Mesendoderm (in vitro differentiated cells): ENCODE data around the gene AHRR.

Experiments
- DNase-seq: peaks from one replicate; pipeline ENCODE4 v3.0.0; 2013
- H2AK5ac ChIP-seq: 2 replicates; pipeline ENCODE4 v1.6.1; 2013; ENCODE audit warnings: low read length, inconsistent platforms
- H2BK120ac ChIP-seq: 2 replicates; pipeline ENCODE4 v1.6.1; 2013; ENCODE audit warnings: low read depth, mild to moderate bottlenecking, low read length, moderate library complexity, mixed read lengths
- H2BK15ac ChIP-seq: replicated peaks from 2 replicates; pipeline ENCODE4 v1.6.1; 2013; ENCODE audit warnings: low read depth, mild to moderate bottlenecking, moderate library complexity
- H2BK5ac ChIP-seq: 2 replicates; pipeline ENCODE4 v1.6.1; 2013; ENCODE audit warnings: low read length, inconsistent platforms
- H3K18ac ChIP-seq: 2 replicates; pipeline ENCODE4 v1.6.1; 2013; ENCODE audit warnings: mild to moderate bottlenecking, low read length, mixed read lengths
- H3K23ac ChIP-seq: one replicate; pipeline ENCODE4 v1.6.1; 2013; ENCODE audit warnings: low read length
- H3K27ac ChIP-seq: 2 replicates; pipeline ENCODE4 v1.5.1; 2013; ENCODE audit warnings: low read depth, mild to moderate bottlenecking, inconsistent platforms, low read length, moderate library complexity
- H3K27me3 ChIP-seq: 2 replicates; pipeline ENCODE4 v1.6.1; 2013; ENCODE audit warnings: low read length, control low read depth, mild to moderate bottlenecking, inconsistent platforms; ENCODE audit not compliant: insufficient read depth, poor library complexity
- H3K36me3 ChIP-seq: 2 replicates; pipeline ENCODE4 v1.6.1; 2013; ENCODE audit warnings: low read length, inconsistent platforms; ENCODE audit not compliant: control insufficient read depth, insufficient read depth
- H3K4ac ChIP-seq: one replicate; pipeline ENCODE4 v1.6.1; 2013; ENCODE audit warnings: low read depth, mild to moderate bottlenecking, low read length, moderate library complexity
- H3K4me1 ChIP-seq: 2 replicates; pipeline ENCODE4 v1.6.1; 2013; ENCODE audit warnings: low read depth, low read length, inconsistent platforms; ENCODE audit not compliant: control insufficient read depth
- H3K4me2 ChIP-seq: 2 replicates; pipeline ENCODE4 v1.6.1; 2013; ENCODE audit warnings: low read length
- H3K4me3 ChIP-seq: 2 replicates; pipeline ENCODE4 v1.5.1; 2013; ENCODE audit warnings: mild to moderate bottlenecking, low read length
- H3K56ac ChIP-seq: one replicate; pipeline ENCODE4 v1.6.1; 2013; ENCODE audit warnings: low read length
- H3K79me1 ChIP-seq: 2 replicates; pipeline ENCODE4 v1.6.1; 2013; ENCODE audit warnings: low read length, inconsistent platforms
- H3K79me2 ChIP-seq: 2 replicates; pipeline ENCODE4 v1.6.1; 2013; ENCODE audit warnings: mild to moderate bottlenecking, low read length; ENCODE audit not compliant: control insufficient read depth, insufficient read depth
- H3K9ac ChIP-seq: 2 replicates; pipeline ENCODE4 v1.6.1; 2013; ENCODE audit warnings: low read length, inconsistent platforms
- H4K5ac ChIP-seq: one replicate; pipeline ENCODE4 v1.6.1; 2013; ENCODE audit warnings: low read length
- H4K8ac ChIP-seq: one replicate; pipeline ENCODE4 v1.6.1; 2013; ENCODE audit warnings: low read depth, mild to moderate bottlenecking, control low read depth, low read length, moderate library complexity
- WGBS: extraction: QIAGEN DNeasy Blood & Tissue Kit; methylation state at CpG from one replicate; pipeline ENCODE4 v1.1.7; 2013; ENCODE audit warnings: low lambda C conversion rate, missing lambda C conversion rate; ENCODE audit not compliant: insufficient coverage; ENCODE audit errors: extremely low coverage; 5-methylcytosine and 5-hydroxymethylcytosine counted together

AHRR gene

GRCh38 chr5:378301-378891, 56.9 kb downstream of the AHRR start:
- H3K27me3 ChIP-seq = peaks cover 2% of the 10 kb centered on the region
- no peak overlapping the region for H3K27ac ChIP-seq
- H3K23ac ChIP-seq = no peak overlapping the region
- no peak overlapping the region for H3K18ac ChIP-seq
- H2AK5ac ChIP-seq = no peak overlapping the region
- H3K4ac ChIP-seq = no peak overlapping the region
- H3K79me1 ChIP-seq = no peaks in the 10 kb centered on the region
- H2BK120ac ChIP-seq = no peak overlapping the region
- H3K4me2 ChIP-seq = no peak overlapping the region
- no peaks in the 10 kb centered on the region for H3K79me2 ChIP-seq
- no peak overlapping the region for H4K5ac ChIP-seq
- H3K4me1 ChIP-seq = no peaks in the 10 kb centered on the region
- H3K9ac ChIP-seq = no peak overlapping the region
- H3K36me3 ChIP-seq = no peaks in the 10 kb centered on the region
- no peak overlapping the region for H2BK15ac ChIP-seq
- WGBS = no CpG with 5 or more reads among the region's 8 CpGs
- DNase-seq = no peak
- no peak overlapping the region for H4K8ac ChIP-seq
- H2BK5ac ChIP-seq = no peak overlapping the region
- no peak overlapping the region for H3K56ac ChIP-seq
- H3K4me3 ChIP-seq = no peak overlapping the region

DNA sequence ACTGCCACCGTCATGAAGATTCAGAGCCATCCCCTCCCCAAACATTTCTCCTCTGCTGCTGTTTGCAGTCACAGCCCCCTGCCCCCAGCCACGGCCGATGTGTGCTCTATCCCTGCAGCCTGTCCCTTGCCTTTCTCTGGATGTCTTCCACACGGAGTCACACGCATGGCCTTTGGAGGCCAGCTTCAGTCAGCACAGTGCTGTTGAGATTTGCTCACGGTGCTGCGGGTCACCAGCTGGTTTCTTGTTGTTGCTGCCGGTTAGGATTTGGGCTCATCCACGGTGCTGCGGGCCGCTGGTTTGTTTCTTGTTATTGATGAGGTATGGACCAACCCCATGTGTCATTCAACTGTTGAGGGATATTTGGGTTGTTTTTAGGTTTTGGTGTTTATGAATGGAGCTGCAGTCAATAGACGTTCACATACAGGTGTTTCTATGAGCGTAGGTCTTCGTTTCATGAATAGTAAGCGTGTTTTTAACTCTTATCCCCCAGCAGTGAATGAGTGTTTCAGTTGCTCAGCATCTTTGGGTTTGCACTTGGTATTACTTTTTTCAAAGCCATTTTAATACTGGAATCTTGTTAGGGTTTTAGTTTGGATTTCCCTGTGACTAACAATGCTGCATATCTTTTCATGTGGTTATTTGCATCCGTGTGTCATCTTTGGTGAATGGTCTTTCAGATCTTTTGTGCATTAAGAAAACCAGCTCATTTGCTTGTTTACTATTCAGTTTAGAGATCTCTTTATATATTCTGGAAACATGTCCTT, 57.6 kb downstream of the AHRR start:
- no peak overlapping the region for H2BK120ac ChIP-seq
- no peak for DNase-seq
- no peak overlapping the region for H2BK15ac ChIP-seq
- H3K4ac ChIP-seq = no peak overlapping the region
- no peak overlapping the region for H3K56ac ChIP-seq
- no peaks in the 10 kb centered on the region for H3K36me3 ChIP-seq
- H3K9ac ChIP-seq = no peak overlapping the region
- H4K5ac ChIP-seq = no peak overlapping the region
- H3K79me2 ChIP-seq = no peaks in the 10 kb centered on the region
- H3K23ac ChIP-seq = no peak overlapping the region
- H3K4me3 ChIP-seq = no peak overlapping the region
- no peaks in the 10 kb centered on the region for H3K79me1 ChIP-seq
- no peak overlapping the region for H2BK5ac ChIP-seq
- H2AK5ac ChIP-seq = no peak overlapping the region
- no peak overlapping the region for H3K27ac ChIP-seq
- H3K18ac ChIP-seq = no peak overlapping the region
- no peaks in the 10 kb centered on the region for H3K4me1 ChIP-seq
- no peak overlapping the region for H4K8ac ChIP-seq
- WGBS = no CpG with 5 or more reads among the region's 16 CpGs
- peaks cover 2% of the 10 kb centered on the region for H3K27me3 ChIP-seq
- no peak overlapping the region for H3K4me2 ChIP-seq

GRCh38 chr5:380701-381309, 59.3 kb downstream of the AHRR start:
- DNase-seq = no peak
- WGBS = no CpG with 5 or more reads among the region's 2 CpGs
- no peak overlapping the region for H3K27ac ChIP-seq

DNA sequence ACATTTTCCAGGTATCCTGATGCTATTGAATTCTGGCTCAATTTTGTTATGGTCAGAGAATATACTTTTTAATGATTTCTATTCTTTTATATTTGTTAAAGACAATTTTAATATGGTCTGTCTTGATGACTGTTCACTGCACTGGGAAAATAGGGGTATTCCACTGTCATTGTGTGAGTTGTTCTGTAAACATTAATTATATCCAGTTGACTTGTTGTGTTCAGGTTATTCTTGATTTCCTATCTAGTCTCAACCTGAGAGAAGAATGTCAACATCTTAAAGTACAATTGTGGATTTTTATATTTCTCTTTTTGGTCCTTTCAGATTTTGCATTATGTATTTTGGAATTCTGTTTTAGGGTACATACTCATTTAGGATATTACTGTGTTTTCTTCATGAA, 61.6 kb downstream of the AHRR start:
- Histone ChIP-seq H3K27me3 (no peaks in the 10 kb centered on the region), H3K18ac (no peak overlapping the region), H3K4me3 (no peak overlapping the region), H4K5ac (no peak overlapping the region), H3K4me2 (no peak overlapping the region), H4K8ac (no peak overlapping the region), H3K9ac (no peak overlapping the region), H3K23ac (no peak overlapping the region), H3K79me1 (no peaks in the 10 kb centered on the region), H2AK5ac (no peak overlapping the region), H3K4ac (no peak overlapping the region), H3K56ac (no peak overlapping the region), H3K36me3 (no peaks in the 10 kb centered on the region), H3K27ac (no peak overlapping the region), H2BK5ac (no peak overlapping the region), H3K79me2 (no peaks in the 10 kb centered on the region), H2BK15ac (no peak overlapping the region), H2BK120ac (no peak overlapping the region), H3K4me1 (no peaks in the 10 kb centered on the region)
- no peak for DNase-seq

More at GRCh38 chr5:380701-381309, 59.3 kb downstream of the AHRR start:
- Histone ChIP-seq H2BK15ac (no peak overlapping the region), H2BK120ac (no peak overlapping the region), H3K27me3 (no peaks in the 10 kb centered on the region), H3K9ac (no peak overlapping the region), H3K4me2 (no peak overlapping the region), H2BK5ac (no peak overlapping the region), H3K56ac (no peak overlapping the region), H4K8ac (no peak overlapping the region), H4K5ac (no peak overlapping the region), H3K18ac (no peak overlapping the region), H3K4me3 (no peak overlapping the region), H3K36me3 (no peaks in the 10 kb centered on the region), H3K23ac (no peak overlapping the region), H3K79me1 (no peaks in the 10 kb centered on the region), H2AK5ac (no peak overlapping the region), H3K79me2 (no peaks in the 10 kb centered on the region), H3K4ac (no peak overlapping the region), H3K4me1 (no peaks in the 10 kb centered on the region)

- Histone ChIP-seq H3K4ac (no peak overlapping the region), H3K4me3 (no peak overlapping the region), H4K5ac (no peak overlapping the region), H3K23ac (no peak overlapping the region), H2BK5ac (no peak overlapping the region), H3K79me1 (no peaks in the 10 kb centered on the region), H3K79me2 (no peaks in the 10 kb centered on the region), H3K18ac (no peak overlapping the region), H2BK15ac (no peak overlapping the region), H3K4me1 (no peaks in the 10 kb centered on the region), H2BK120ac (no peak overlapping the region), H3K27me3 (no peaks in the 10 kb centered on the region), H4K8ac (no peak overlapping the region), H3K9ac (no peak overlapping the region), H2AK5ac (no peak overlapping the region), H3K36me3 (no peaks in the 10 kb centered on the region), H3K27ac (no peak overlapping the region), H3K56ac (no peak overlapping the region), H3K4me2 (no peak overlapping the region)
- no CpG with 5 or more reads among the region's 3 CpGs for WGBS
- no peak for DNase-seq
Measured at GRCh38 chr5:383621-384020, 62.1 kb downstream of the AHRR start.
